ENCODE results near the gene PTX3.

PTX3 gene

GRCh38 chr3:157467200-157467599 is 30.6 kb downstream of the PTX3 start:
- POLR2A ChIA-PET: no interaction called here
- TF ChIP-seq SP1 (IDR thresholded peaks at IDR 0.05) (no peak), HDGF (IDR thresholded peaks at IDR 0.05; ENCODE audit: borderline replicate concordance) (no peak), FOXA1 (IDR thresholded peaks at IDR 0.05) (no peak), LEF1 (IDR thresholded peaks at IDR 0.05; ENCODE audit: borderline replicate concordance) (no peak), CTBP1 (IDR thresholded peaks at IDR 0.05; ENCODE audit: borderline replicate concordance) (no peak), L3MBTL2 (conservative IDR thresholded peaks at IDR 0.05) (no peak), SUZ12 (IDR thresholded peaks at IDR 0.05) (no peak), BHLHE40 (IDR thresholded peaks at IDR 0.05; ENCODE audit: borderline replicate concordance) (no peak)
- TF ChIP-seq, protein P1, sequence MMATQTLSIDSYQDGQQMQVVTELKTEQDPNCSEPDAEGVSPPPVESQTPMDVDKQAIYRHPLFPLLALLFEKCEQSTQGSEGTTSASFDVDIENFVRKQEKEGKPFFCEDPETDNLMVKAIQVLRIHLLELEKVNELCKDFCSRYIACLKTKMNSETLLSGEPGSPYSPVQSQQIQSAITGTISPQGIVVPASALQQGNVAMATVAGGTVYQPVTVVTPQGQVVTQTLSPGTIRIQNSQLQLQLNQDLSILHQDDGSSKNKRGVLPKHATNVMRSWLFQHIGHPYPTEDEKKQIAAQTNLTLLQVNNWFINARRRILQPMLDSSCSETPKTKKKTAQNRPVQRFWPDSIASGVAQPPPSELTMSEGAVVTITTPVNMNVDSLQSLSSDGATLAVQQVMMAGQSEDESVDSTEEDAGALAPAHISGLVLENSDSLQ (IDR thresholded peaks at IDR 0.05): no peak
- DNase-seq (ENCODE audit: extremely low spot score): no peak
- CTCF ChIA-PET: no interaction called here

GRCh38 chr3:157469561-157470294 is 33.1 kb downstream of the PTX3 start:
- no peak for DNase-seq (ENCODE audit: extremely low spot score)
- CTCF ChIA-PET: no interaction called here
- no peak for TF ChIP-seq FOXA1 (IDR thresholded peaks at IDR 0.05)
- TF ChIP-seq FOXM1 (IDR thresholded peaks at IDR 0.05; ENCODE audit: borderline replicate concordance): no peak
- TF ChIP-seq ELF4 (IDR thresholded peaks at IDR 0.05): no peak
- no peak for TF ChIP-seq L3MBTL2 (conservative IDR thresholded peaks at IDR 0.05)
- no peak for TF ChIP-seq HDGF (IDR thresholded peaks at IDR 0.05; ENCODE audit: borderline replicate concordance)
- no peak for TF ChIP-seq BHLHE40 (IDR thresholded peaks at IDR 0.05; ENCODE audit: borderline replicate concordance)
- TF ChIP-seq SP1 (IDR thresholded peaks at IDR 0.05): no peak
- TF ChIP-seq, protein P1 (IDR thresholded peaks at IDR 0.05): no peak
- TF ChIP-seq ZNF384 (IDR thresholded peaks at IDR 0.05): no peak
- no peak for TF ChIP-seq CTBP1 (IDR thresholded peaks at IDR 0.05; ENCODE audit: borderline replicate concordance)
- no peak for TF ChIP-seq LEF1 (IDR thresholded peaks at IDR 0.05; ENCODE audit: borderline replicate concordance)
- no peak for TF ChIP-seq NFRKB (IDR thresholded peaks at IDR 0.05)
- TF ChIP-seq SUZ12 (IDR thresholded peaks at IDR 0.05): no peak
- no peak for TF ChIP-seq FOXK2 (IDR thresholded peaks at IDR 0.05)
- no peak for TF ChIP-seq ARNT (IDR thresholded peaks at IDR 0.05)
- no peak for TF ChIP-seq TARDBP (IDR thresholded peaks at IDR 0.05)
- POLR2A ChIA-PET: no interaction called here

GRCh38 chr3:157471064-157471463 is 34.4 kb downstream of the PTX3 start:
- ChIA-PET POLR2A (no interaction called here), CTCF (no interaction called here)
- DNase-seq (ENCODE audit: extremely low spot score): no peak
- no peak for TF ChIP-seq SP1 (IDR thresholded peaks at IDR 0.05)
- no peak for TF ChIP-seq L3MBTL2 (conservative IDR thresholded peaks at IDR 0.05)
- no peak for TF ChIP-seq ARNT (IDR thresholded peaks at IDR 0.05)
- TF ChIP-seq TARDBP (IDR thresholded peaks at IDR 0.05): no peak
- no peak for TF ChIP-seq NFRKB (IDR thresholded peaks at IDR 0.05)
- TF ChIP-seq FOXM1 (IDR thresholded peaks at IDR 0.05; ENCODE audit: borderline replicate concordance): no peak
- no peak for TF ChIP-seq HDGF (IDR thresholded peaks at IDR 0.05; ENCODE audit: borderline replicate concordance)
- TF ChIP-seq ELF4 (IDR thresholded peaks at IDR 0.05): no peak
- no peak for TF ChIP-seq FOXK2 (IDR thresholded peaks at IDR 0.05)
- no peak for TF ChIP-seq FOXA1 (IDR thresholded peaks at IDR 0.05)
- TF ChIP-seq SUZ12 (IDR thresholded peaks at IDR 0.05): no peak
- TF ChIP-seq, protein P1 (IDR thresholded peaks at IDR 0.05): no peak
- TF ChIP-seq CTBP1 (IDR thresholded peaks at IDR 0.05; ENCODE audit: borderline replicate concordance): no peak
- no peak for TF ChIP-seq ZNF384 (IDR thresholded peaks at IDR 0.05)
- TF ChIP-seq LEF1 (IDR thresholded peaks at IDR 0.05; ENCODE audit: borderline replicate concordance): no peak
- TF ChIP-seq BHLHE40 (IDR thresholded peaks at IDR 0.05; ENCODE audit: borderline replicate concordance): no peak

DNA sequence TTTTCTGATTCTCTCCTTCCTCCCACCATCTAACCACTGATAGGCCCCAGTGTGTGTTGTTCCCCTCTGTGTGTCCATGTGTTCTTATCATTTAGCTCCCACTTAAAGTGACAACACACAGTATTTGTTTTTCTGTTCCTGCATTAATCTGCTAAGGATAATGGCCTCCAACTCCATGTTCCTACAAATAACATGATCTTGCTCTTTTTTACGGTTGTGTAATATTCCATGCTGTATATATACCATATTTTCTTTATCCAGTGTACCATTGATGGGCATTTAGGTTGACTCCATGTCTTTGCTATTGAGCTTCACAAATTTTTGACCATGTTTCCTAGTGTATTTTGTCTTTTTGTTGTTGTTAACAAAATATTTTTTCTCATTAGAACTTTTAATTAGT is 36.0 kb downstream of the PTX3 start:
- TF ChIP-seq ARNT (IDR thresholded peaks at IDR 0.05) (no peak), HDGF (IDR thresholded peaks at IDR 0.05; ENCODE audit: borderline replicate concordance) (no peak), TARDBP (IDR thresholded peaks at IDR 0.05) (no peak), BHLHE40 (IDR thresholded peaks at IDR 0.05; ENCODE audit: borderline replicate concordance) (no peak), ELF4 (IDR thresholded peaks at IDR 0.05) (no peak), NFRKB (IDR thresholded peaks at IDR 0.05) (no peak), FOXM1 (IDR thresholded peaks at IDR 0.05; ENCODE audit: borderline replicate concordance) (no peak), L3MBTL2 (conservative IDR thresholded peaks at IDR 0.05) (no peak), CTBP1 (IDR thresholded peaks at IDR 0.05; ENCODE audit: borderline replicate concordance) (no peak), ZNF384 (IDR thresholded peaks at IDR 0.05) (no peak), SP1 (IDR thresholded peaks at IDR 0.05) (no peak), FOXK2 (IDR thresholded peaks at IDR 0.05) (no peak), FOXA1 (IDR thresholded peaks at IDR 0.05) (no peak), SUZ12 (IDR thresholded peaks at IDR 0.05) (no peak), LEF1 (IDR thresholded peaks at IDR 0.05; ENCODE audit: borderline replicate concordance) (no peak)
- TF ChIP-seq, protein P1 (IDR thresholded peaks at IDR 0.05): no peak
- no peak for DNase-seq (ENCODE audit: extremely low spot score)
- POLR2A ChIA-PET: no interaction called here
- CTCF ChIA-PET: no interaction called here

DNA sequence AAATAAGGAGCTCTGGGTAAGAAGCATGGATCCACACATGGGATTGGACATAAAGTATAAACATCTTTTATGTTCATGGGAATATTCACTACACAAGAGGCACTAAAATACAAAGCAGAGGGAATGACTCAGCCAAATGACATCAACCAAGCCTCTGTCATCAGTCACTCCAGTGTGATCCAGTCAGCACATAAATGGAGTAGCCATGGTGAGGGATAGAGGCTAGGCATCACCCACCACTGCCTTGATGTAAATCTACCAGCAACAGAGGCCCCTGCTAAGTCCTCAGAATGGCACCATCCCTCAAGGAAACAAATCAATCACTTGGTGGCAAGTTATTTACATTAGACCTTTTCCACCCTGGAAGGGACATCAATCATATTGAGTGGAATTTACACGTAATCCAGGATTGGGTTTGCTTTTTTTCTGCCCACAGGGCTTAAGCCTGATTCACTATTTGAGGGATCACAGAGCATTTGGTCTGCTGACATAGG is 39.3 kb downstream of the PTX3 start:
- peak; percentile 10 for DNase-seq (ENCODE audit: extremely low spot score)
- POLR2A ChIA-PET: no interaction called here
- TF ChIP-seq SP1 (IDR thresholded peaks at IDR 0.05) (no peak), ELF4 (IDR thresholded peaks at IDR 0.05) (no peak), FOXK2 (IDR thresholded peaks at IDR 0.05) (no peak), BHLHE40 (IDR thresholded peaks at IDR 0.05; ENCODE audit: borderline replicate concordance) (no peak), FOXA1 (IDR thresholded peaks at IDR 0.05) (no peak)
- TF ChIP-seq, protein P1 (IDR thresholded peaks at IDR 0.05): peak; percentile 86
- CTCF ChIA-PET: no interaction called here

All from HEK293T (cell line).